A673 (cell line): ENCODE results near the gene EPB41L4B. TPM values are rescaled to one million over a fixed set of nuclear protein-coding genes. Genes with fewer than 3 reads are reported as not detected.

Source experiments
- BruUV-seq: library from RNA; stranded (reverse); fragments of 400-500 nt; replicated peaks from 2 replicates; lab custom pipeline; 2021; lab: Mats Ljungman, UMichigan
- CTCF ChIA-PET: fragments of 300-600 bp; sonication (Branson Sonifier 250); formaldehyde crosslinking; loops from one replicate; lab custom pipeline; 2022; ENCODE audit warnings: antibody characterized with exemption; lab: Charles Lee
- POLR2A ChIA-PET: fragments of 300-600 bp; sonication (Branson Sonifier 250); formaldehyde crosslinking; loops from one replicate; lab custom pipeline; 2022; ENCODE audit warnings: antibody characterized with exemption; ENCODE audit not compliant: low non-redundant PET; lab: Charles Lee
- DNase-seq: peaks from one replicate; pipeline ENCODE4 v3.0.0-alpha.2; 2015; ENCODE audit warnings: low spot score
- H3K27ac ChIP-seq: fragments of 200-600 bp; sonication (generic); 2 replicates; pipeline ENCODE4 v1.5.1; 2016; ENCODE audit warnings: mixed run types, low read depth, mild to moderate bottlenecking, mixed read lengths, antibody characterized with exemption, low read length; ENCODE audit not compliant: poor library complexity, severe bottlenecking
- H3K27me3 ChIP-seq: fragments of 200-600 bp; sonication (generic); replicated peaks from 2 replicates; pipeline ENCODE4 v1.6.1; 2017; ENCODE audit warnings: mixed run types, low read depth, mild to moderate bottlenecking, mixed read lengths, antibody characterized with exemption, low read length; ENCODE audit not compliant: insufficient read depth, poor library complexity
- H3K36me3 ChIP-seq: fragments of 200-600 bp; sonication (generic); 2 replicates; pipeline ENCODE4 v1.6.1; 2016; ENCODE audit warnings: mixed run types, mild to moderate bottlenecking, mixed read lengths, antibody characterized with exemption, low read length; ENCODE audit not compliant: insufficient read depth, poor library complexity, severe bottlenecking
- H3K4me1 ChIP-seq: fragments of 200-600 bp; sonication (generic); 2 replicates; pipeline ENCODE4 v1.6.1; 2017; ENCODE audit warnings: mixed run types, mild to moderate bottlenecking, mixed read lengths, antibody characterized with exemption, low read length; ENCODE audit not compliant: insufficient read depth, poor library complexity, severe bottlenecking
- H3K4me3 ChIP-seq: fragments of 200-600 bp; sonication (generic); 2 replicates; pipeline ENCODE4 v1.5.1; 2016; ENCODE audit warnings: low read depth, mixed run types, mild to moderate bottlenecking, mixed read lengths, low read length; ENCODE audit not compliant: poor library complexity, severe bottlenecking
- H3K9me3 ChIP-seq: fragments of 200-600 bp; sonication (generic); 2 replicates; pipeline ENCODE4 v1.6.1; 2016; ENCODE audit warnings: mixed run types, low read depth, mild to moderate bottlenecking, mixed read lengths, antibody characterized with exemption, low read length; ENCODE audit not compliant: poor library complexity, severe bottlenecking
- EZH2 ChIP-seq: fragments of 200-600 bp; sonication (generic); IDR thresholded peaks from 2 replicates; pipeline ENCODE4 v1.6.1; 2017; ENCODE audit warnings: borderline replicate concordance, low read depth, mild to moderate bottlenecking, mixed read lengths, antibody characterized with exemption, low read length; ENCODE audit not compliant: poor library complexity, severe bottlenecking
- intact Hi-C: fragments of 100-400 bp; cut with micrococcal nuclease; formaldehyde crosslinking; loops from one replicate; pipeline ENCODE4 v1.10.0; 2022; ENCODE audit not compliant: unreplicated experiment
- total RNA-seq: library from RNA; stranded (reverse); gene quantifications from 2 replicates; pipeline ENCODE4 v1.2.3, GENCODE V29; 2021
- TF ChIP-seq, protein P1 (sequence below): fragments of 300-800, 200-600 bp; sonication (generic); conservative IDR thresholded peaks from 2 replicates; pipeline ENCODE4 v1.5.1; 2017; ENCODE audit warnings: low read depth, mild to moderate bottlenecking, antibody characterized with exemption, low read length, moderate library complexity, mixed read lengths

The EPB41L4B gene
- total RNA-seq, 1 experiment from 2014 or later = not detected

- Histone ChIP-seq H3K9me3 (no peaks in the 10 kb centered on the region), H3K27me3 (no peaks in the 10 kb centered on the region), H3K4me3 (no peak overlapping the region), H3K36me3 (no peaks in the 10 kb centered on the region), H3K27ac (no peak overlapping the region), H3K4me1 (no peaks in the 10 kb centered on the region)
- intact Hi-C loops = no loop called here
- ChIA-PET POLR2A (no interaction called here), CTCF (no interaction called here)
- TF ChIP-seq EZH2 = no peak
- TF ChIP-seq, protein P1, sequence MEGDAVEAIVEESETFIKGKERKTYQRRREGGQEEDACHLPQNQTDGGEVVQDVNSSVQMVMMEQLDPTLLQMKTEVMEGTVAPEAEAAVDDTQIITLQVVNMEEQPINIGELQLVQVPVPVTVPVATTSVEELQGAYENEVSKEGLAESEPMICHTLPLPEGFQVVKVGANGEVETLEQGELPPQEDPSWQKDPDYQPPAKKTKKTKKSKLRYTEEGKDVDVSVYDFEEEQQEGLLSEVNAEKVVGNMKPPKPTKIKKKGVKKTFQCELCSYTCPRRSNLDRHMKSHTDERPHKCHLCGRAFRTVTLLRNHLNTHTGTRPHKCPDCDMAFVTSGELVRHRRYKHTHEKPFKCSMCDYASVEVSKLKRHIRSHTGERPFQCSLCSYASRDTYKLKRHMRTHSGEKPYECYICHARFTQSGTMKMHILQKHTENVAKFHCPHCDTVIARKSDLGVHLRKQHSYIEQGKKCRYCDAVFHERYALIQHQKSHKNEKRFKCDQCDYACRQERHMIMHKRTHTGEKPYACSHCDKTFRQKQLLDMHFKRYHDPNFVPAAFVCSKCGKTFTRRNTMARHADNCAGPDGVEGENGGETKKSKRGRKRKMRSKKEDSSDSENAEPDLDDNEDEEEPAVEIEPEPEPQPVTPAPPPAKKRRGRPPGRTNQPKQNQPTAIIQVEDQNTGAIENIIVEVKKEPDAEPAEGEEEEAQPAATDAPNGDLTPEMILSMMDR = no peak
- DNase-seq = no peak
- no TSS peak for BruUV-seq
These were observed 130.7 kb downstream of the EPB41L4B start for GRCh38 chr9:109190151-109190550.

- no peak for DNase-seq
- no peak for TF ChIP-seq EZH2
- TF ChIP-seq, protein P1 = no peak
- H3K27ac ChIP-seq = no peak overlapping the region
- no peaks in the 10 kb centered on the region for H3K27me3 ChIP-seq
- ChIA-PET CTCF (no interaction called here), POLR2A (no interaction called here)
- no peaks in the 10 kb centered on the region for H3K9me3 ChIP-seq
- intact Hi-C loops = no loop called here
- no TSS peak for BruUV-seq
- no peaks in the 10 kb centered on the region for H3K4me1 ChIP-seq
- no peaks in the 10 kb centered on the region for H3K36me3 ChIP-seq
- no peak overlapping the region for H3K4me3 ChIP-seq
These were observed 133.9 kb downstream of the EPB41L4B start for GRCh38 chr9:109186857-109187520.

- intact Hi-C loops = no loop called here
- no peak overlapping the region for H3K27ac ChIP-seq
- H3K4me3 ChIP-seq = no peak overlapping the region
- no peaks in the 10 kb centered on the region for H3K36me3 ChIP-seq
- H3K9me3 ChIP-seq = no peaks in the 10 kb centered on the region
- DNase-seq = peak; percentile 10
- CTCF ChIA-PET = interaction anchor here (0.6 kb wide), 1 partner anchor 101 kb away, joined by 3 read pairs; no protein-coding TSS in a partner anchor
- no peak for TF ChIP-seq EZH2
- TF ChIP-seq, protein P1 = peak; percentile 38; the same call in 1 of the 2 replicates
- BruUV-seq = no TSS peak
- no peaks in the 10 kb centered on the region for H3K4me1 ChIP-seq
- no peaks in the 10 kb centered on the region for H3K27me3 ChIP-seq
- POLR2A ChIA-PET = no interaction called here
These were observed 137.7 kb downstream of the EPB41L4B start for GRCh38 chr9:109182940-109183798.
